Measurements from ENCODE around the gene ORM1.
A peak's percentile ranks its signal among the peaks of the same experiment; 100 is the strongest.
"Not testable (repeated sequence)": the region's sequence is repeated elsewhere in the genome, so short reads cannot be mapped to it uniquely, and the experiment has no call there.

Gene ORM1

DNA sequence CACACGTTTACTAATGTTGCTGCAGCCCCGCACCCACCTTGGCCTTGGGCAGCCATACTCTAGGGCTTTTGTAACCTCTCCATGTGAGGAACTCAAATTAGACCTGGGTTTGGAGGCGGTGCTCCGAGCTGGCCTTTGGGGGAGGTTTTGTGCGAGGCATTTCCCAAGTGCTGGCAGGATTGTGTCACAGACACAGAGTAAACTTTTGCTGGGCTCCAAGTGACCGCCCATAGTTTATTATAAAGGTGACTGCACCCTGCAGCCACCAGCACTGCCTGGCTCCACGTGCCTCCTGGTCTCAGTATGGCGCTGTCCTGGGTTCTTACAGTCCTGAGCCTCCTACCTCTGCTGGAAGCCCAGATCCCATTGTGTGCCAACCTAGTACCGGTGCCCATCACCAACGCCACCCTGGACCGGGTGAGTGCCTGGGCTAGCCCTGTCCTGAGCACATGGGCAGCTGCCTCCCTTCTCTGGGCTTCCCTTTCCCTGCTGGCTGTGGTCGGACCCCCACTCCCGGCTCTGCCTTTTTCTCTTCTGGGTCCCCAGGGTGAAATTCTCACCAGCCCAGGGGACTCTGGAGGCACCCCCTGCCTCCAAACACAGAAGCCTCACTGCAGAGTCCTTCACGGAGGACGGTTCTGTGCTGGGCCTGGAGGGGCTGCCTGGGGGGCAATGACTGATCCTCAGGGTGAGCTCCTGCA, at the start of gene ORM1:
Gene ORM1, plus strand, starts transcription at position 268 of the 701 bp plus-strand sequence. Its CDS starts 36 bp downstream, at position 304.
- not testable (repeated sequence) for DNase-seq

DNA sequence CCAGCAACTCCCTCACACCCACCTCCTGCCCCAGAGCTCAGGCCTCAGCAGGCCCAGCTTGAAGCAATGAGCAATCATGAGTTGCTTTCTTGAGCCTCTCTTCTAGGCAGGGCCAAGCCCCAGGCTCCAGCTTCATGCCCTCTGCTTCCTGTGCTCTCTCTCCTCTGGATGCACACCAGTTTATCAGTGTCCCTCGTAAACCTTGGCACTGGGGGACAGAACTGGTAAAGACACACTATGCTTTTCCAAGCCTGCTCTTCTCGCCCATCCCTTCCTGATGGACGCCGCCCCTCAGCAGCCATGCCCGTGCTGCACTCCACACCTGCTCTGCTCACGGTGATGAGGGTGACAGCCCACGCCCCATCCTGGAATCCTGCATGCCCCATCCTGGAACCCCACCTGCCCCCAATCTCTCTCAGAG, 49.4 kb upstream of the ORM1 start:
- DNase-seq = no peak

DNA sequence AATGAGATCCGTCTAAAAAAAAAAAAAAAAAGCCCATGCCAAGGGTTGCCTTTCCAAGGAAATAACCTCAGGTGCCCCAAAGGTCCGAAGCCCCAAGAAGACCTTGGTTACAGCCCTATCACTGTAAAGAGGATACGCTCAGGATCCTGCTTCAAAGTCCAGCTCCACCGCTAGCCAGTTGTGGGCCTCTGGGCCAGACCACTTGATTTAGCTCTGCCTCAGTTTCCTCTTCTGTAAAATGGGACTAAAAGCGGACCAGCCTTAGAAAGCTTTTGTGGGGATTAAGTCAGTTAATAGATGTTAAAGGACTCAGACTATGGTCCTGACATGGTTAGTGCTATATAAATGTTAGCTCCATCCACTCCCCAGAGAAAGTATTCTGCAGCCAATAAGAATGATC, 48.7 kb upstream of the ORM1 start:
- no peak for DNase-seq

DNA sequence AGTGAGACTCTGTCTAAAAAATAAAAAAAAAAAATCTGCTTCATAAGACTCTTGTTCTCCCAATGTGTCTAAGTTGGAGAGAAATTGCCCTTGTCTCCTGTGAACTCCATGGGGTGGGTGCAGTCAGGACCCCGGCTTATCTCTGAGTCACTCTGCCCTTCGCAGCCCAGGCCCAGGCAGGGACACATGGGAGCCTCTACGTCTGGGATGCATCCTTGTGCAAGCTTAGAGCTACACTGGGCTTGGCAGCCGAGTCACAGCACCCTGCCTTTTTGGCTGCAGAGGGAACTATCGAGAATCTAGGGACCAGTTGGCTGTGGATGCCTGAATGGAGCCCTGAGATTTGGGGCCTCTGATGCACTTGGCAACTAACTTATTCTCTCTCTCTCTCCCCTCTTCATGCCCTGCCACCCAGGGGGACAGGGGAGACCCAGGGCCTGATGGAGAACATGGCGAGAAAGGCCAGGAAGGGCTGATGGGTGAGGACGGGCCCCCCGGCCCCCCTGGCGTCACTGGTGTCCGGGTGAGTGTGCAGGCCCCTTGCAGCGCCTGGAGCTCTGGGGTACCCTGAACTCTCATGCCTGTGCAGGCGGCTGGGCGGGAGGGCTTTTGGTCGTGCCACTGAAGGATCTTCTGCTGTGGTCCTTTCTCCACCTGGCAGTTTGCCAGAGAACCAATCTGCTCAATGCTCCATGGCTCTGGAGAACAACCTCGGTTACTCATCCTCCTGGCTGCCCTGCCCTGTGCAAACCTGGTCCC, 47.5 kb upstream of the ORM1 start:
- no peak for DNase-seq

DNA sequence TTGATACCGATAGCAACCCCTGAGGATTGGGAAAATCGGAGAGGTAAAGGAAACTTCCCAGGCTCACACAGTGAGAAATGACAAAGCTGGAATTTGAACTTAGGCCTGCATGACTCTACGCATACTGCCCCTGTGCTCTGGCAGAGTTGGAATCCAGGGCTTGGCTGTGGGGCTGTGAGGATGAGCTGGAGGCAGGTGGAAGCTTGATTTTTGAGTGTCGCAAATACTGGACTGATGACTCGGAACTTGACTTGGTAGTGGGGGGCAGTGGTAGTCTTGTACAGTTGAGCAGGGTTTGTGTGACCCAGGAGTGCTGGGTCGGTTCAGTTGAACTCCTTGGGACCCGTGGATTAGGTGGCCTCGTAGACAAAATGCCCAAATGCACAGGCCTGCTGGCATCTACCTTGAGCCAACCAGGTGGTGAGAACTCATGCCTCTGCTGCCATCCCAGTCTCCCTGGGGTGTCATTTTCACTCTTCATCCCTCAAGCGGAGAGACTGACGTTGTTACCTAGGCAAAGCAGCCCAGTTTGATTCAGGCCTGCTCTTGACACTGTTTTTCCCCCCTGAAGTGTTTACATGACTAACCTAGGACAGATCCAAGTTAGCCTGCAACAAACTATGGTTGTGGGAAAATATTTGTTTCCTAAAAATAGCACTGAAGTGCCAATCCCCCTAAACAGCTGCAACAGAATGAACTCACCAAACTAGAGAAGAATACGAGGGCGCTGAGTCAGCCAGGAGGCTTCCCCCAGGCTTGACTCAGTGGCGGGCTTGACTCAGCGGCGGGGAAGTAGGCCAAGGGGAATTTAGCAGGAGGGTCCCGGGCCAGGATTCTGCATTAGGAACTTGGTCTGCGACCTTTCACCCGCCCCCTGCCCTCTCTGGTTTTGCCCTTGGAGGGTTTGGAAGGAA, 45.7 kb upstream of the ORM1 start:
- DNase-seq = no peak

DNA sequence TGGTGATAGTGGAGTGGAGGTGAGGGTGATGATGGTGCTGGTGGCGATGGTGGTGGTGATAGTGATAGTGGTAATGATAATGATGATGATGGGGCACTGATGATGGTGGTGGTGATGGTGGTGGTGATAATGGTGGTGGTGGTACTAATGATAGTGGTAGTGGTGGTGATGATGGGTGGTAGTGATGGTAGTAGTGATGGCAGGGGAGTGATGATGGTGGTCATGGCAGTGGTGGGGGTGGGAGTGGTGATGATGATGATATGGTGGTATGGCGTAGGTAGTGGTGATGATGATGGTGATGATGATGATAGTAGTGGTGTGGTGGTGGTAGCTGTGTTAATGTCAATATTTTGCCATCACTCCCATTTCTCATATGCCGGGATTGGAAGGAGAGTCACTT, 44.5 kb upstream of the ORM1 start:
- DNase-seq = no peak

DNA sequence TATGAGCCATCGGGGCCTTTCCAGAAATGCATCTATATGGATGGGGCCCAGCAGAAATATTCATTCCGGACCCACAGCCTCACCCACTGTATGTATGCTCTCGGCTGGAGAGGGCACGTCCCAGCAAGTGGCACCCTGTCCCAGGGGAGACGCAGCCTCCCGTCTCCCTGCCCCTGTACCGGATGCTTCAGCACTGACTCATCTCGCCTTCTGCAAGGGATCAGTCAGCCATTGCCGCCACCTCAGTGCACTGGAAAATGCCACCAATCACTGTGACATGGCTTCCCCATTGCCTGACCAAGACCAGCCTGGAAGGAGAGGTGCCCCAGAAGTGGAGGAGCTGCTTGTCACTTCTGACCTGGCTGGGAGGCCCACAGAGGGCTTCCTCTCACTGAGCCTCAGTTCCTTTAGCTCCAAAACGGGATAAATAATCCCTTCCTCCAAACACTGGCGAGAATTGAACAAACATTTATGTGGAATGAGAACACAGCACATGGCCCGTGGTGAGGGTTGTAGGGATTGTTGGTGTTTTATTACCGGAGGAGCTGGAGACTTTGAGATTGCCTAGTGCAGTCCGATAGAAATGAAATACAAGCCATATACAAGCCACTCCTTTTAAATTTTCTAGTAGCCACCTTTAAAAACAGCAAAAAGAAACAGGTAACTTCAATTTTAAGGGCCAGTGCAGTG, 43.9 kb upstream of the ORM1 start:
- no peak for DNase-seq

DNA sequence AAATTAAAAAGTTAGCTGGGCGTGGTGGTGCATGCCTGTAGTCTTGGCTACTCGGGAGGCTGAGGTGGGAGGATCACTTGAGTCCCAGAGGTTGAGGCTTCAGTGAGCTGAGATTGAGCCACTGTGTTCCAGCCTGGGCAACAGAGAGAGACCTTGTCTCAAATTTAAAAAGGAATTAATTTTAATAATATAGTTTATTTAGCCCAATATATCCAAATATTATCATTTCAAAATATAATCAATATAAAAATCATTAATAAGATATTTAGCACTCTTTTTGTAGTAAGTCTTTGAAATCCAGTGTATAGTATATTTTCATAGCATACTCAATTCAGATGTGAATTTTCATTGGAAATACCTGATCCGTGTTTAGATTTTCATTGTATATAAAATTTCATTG, 43.2 kb upstream of the ORM1 start:
- DNase-seq = no peak

DNA sequence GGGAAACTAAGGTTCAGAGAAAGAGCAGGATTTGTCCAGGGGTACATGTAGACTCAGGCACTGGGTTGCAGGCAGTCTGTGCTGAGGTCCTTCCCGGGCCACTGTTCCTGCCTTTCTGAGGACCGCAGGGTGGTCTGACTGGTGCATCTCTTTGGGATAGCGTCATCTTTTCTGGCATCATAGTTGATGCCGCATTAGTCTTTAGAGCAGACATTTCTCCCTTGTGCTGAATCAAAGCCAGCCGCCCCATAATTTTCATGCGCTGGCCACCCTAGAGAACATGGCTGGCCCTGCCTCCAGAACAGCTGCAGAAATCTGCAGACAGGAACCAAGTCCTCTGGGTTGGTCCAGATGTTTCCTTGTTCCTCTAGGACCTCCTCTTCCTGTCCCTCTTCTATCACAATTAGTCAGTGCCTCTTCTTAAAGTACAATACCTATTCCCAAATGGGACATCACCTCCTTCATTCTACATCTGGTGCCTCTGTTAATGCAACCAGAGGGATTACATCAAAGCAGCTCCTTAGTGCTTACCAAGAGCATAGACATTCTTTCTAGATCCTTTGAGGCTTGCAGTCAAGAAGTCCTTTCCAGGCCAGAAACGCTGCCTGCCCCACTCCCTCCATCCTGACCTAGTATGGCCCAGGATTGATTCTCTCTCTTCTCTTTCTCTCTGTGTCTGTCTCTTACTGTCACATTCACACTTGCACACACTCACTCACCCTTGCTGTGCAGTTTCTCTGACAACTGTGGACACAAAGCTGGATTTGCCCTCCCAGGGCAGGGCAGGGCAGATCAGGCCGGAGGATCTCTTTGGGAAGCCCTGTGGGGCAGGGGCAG, 42.0 kb upstream of the ORM1 start:
- no peak for DNase-seq

DNA sequence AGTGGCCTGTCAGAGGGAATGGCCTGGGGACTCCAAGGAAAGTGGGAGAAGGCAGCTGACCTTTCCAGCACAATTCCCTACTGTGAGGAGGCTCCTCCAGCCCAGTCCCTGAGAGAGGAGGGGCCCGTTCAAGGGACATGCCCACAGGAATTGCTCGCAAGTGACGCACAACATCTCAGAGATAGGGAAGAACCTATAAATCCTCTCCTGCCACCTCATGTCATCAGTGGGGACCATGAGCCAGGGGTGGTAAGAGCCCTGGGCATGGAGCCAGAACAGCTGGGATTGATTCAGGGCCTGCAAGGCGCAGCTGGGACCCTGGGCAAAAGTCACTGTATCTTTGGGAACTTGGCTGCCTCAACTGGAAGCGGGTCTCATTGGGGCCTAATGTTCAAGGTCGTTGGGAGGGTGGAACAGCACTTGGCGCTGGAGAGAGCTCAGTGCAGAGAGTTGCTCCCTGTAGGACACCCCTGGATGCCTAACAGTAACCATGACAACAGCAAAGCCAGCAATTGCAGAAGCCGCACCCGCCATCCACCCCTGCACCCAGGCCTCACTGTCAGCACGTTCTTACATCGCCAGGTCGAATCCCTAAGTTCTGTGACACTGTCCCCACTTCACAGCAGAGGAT, 41.3 kb upstream of the ORM1 start:
- DNase-seq = no peak

DNA sequence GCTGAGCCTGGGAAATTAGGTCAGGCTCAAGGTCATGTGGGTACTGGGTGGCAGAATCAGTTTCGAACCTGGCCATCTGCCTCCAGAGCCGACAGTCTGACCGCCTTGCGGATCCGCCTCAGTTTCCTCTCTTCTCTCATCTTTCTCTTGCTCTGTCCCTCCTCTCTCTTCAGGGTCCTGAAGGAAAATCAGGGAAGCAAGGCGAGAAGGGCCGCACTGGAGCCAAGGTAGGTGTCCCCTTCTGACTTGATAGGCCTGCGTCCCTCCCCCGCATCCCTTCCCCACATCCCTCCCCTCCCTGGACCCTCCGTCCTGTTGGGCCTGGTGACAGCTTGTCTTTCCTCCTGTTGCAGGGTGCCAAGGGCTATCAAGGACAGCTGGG, 40.8 kb upstream of the ORM1 start:
- no peak for DNase-seq

DNA sequence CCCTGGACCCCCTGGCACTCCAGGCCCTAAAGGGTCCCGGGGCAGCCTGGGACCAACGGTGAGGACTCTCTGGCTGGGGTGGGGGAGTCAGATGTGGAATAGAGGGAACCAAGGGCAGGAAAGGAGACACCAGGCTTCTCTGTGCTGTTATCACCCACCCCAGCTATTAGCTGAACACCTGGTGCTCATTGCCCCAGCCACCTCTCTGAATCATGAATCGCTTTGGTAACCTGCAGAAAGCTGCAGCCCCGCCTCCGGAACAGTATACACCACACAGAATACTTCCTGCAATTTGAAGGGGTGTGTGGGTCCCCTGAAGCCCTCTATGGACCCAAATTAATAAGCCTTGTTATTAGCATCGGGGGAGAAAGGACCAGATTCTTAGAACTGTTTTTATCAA, 40.4 kb upstream of the ORM1 start:
- DNase-seq = no peak

DNA sequence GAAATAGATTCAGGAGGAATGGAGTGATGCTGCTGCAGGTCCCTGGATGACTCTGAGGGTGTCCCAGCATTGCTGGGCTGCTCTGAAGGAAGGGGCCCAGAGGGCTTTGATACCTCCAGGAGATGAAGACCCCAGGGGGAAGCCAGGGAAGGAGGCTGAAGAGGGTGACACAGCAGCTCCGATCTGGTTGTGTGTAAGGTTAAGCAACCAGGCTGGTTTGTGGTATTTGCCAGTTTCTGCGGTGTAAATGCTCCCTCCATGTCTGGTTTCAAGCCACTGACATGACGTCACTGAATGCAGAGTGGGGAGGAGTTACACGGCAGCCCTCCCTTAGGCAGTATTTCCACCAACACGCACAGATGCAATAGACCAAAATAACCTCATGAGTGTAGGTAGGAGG, 40.0 kb upstream of the ORM1 start:
- DNase-seq = no peak

DNA sequence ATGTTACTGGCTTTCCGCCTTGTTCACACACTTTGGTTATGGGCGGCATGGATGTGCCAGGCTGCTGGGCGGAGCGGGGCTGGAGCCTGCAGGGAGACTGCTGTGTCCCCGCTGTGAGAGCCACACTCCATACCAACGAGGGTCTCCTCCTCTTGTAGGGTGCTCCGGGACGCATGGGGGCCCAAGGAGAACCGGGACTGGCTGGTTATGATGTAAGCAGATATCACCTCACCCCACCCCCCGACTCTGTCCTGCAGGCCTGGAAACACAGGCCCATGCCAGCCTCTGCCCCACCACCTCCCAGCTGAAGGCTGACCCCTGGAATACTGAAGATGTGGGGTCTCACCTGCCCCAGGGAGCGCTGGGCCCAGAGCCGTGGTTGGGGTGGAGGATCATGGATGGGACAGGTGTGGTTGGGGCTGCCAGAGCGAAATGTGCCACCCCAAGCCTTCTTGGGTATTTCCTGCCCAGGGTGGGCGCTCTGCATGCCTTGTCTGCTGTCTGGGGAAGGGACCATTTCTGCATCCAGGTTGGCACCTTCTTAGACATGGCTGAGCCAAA, 39.3 kb upstream of the ORM1 start:
- DNase-seq = no peak

DNA sequence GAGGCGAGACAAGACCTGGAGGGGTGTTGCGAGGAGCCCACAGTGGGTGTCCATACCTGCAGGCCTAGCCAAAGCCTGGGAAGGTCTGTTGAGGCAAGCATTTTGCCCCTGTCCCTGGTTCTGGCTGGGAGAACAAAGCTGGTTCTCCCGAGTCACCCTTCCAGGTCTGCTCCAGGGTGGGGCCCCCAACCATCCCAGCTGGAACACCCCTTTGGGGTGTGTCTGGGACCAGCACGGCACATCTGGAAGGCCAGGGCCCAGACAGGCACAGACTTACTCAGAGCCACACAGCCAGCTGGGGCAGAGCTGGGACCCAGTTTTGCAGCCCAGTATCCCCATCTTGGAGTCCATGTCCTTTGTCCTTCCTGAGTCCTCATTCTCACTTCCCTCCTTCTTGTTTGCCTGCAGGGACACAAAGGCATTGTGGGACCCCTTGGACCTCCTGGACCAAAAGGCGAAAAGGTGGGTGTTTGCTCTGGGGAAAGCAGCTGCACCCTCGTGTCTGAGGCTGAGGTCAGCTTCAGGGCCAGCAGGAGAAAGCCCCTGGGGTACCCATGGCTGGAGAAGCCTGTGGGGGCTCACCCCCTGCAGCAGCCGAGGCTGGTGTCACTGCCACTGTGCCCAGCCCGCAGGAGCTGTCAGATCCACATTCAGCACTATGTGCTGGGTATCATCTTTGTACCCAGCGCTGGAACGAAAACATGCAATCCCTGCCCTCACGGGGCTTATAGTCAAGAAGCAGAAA, 38.4 kb upstream of the ORM1 start:
- DNase-seq = no peak

DNA sequence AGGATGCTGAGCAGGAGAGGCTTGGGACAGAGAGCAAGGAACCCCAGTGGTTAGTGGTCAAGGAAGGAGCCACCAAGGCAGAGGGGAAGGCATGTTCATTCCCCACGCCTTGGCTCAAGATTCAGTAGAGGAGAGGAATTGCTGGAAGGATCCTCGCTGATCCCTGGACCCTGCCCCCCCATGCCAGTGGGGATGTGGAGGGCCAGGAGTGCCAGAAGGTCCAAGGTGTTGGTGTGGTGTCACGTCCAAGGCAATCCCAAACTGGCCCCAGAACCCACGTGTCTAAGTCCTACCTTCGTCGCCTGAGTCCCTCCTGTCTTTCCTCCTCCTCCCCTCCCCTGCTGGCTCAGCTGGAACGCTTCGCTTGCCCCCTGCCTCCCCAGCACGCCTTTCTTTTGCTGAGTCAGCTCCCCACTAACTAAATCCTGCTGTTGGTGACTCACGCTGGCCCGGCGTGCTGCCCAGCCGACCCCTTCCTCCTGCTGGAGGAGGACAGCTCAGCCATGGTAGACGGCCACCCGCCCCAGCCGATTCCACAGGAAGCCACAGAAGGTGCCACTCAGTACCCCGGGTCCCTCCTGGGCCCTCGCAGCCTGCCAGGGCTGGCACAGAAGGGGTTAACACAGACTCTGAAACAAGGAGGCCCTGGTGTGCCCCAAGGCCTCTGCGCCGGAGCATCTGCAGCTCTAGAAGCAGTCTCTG, 37.6 kb upstream of the ORM1 start:
- no peak for DNase-seq

DNA sequence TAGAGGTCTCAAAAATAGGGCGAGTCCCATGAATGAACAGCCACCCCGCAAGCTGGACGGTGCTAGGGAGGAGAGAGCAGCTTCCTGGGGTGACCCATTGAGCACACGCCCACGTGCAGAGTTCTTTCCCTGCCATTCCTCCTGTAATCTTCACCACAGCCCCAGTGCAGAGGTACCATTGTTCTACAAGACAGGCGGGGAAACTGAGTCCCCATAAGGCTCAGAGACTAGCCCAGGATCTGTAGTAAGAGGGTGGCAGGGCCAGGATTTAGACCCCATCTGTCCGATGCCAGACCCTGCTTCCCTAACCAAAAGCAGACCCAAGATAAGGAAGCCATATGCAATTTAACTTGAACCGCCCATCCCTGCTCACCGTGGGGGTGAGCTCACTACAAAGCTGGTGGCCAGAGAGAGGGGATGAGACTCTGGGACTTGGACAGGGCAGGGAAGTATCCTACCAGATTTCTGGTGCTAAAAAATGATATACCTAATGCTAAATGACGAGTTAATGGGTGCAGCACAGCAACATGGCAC, 36.7 kb upstream of the ORM1 start:
- no peak for DNase-seq

DNA sequence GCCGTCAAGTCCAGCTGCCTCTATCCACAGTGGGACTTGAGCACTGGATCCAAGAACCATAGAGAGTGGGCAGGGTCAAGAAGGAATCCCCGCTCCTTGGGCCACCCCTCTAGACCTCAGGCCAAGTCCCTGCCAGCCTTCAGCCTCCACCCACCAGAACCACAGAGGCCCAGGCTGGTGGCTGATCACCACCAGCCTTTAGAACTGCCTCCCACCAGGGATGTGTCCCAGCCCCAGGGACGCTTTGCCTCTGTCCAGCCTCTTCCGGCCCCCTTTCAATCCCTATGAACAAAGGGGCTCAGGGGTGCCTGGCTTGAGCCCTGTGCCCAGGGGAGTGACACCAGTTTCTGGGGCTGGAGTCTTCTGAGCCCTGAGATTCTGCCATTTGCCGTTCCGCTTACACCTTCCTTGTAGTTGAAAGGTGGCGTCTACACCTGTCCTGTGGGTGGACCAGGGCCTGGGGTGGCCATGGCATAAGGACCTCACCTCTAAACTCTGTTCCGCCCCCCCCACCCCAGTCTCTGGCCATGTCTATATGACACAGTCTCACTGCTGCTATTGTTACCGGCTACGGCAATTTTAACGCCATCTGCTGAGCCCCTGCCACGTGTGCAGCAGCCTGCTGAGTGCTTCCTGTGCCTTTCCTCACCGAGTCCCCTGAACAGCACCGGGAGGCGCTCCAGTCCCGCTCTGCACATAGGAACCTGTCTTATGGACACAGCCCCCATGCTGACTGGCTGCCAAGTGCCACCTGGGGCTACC, 35.7 kb upstream of the ORM1 start:
- peak; percentile 48 to 66 for DNase-seq

DNA sequence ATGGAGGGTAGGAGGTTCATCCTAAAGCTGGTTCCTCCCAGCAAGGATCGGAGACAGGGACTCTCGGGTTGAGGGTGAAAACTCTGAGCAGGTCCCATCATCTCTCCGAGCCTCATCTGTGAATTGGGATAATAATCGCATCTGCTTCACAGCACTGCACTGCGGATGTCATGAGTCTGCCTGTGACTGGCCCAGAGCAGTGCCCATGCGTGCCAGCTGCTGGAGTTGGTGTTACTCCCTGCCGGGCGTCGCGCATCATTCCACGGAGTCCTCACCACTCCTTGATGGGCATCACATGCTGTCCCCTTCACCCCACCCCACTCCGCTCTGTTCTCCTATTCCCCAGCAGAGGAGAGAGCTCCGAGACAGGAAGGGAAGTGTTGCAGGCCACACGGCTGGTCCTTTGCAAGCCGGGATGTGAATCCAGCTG, 35.1 kb upstream of the ORM1 start:
- no peak for DNase-seq

Data from NCI-H2081 (cell line).